Epithelial cell of proximal tubule (primary cell): ENCODE results near the gene SEMA3F. TPM values are rescaled to one million over a fixed set of nuclear protein-coding genes. Genes with fewer than 3 reads are reported as not detected.

ENCODE experiments used
- DNase-seq: peaks from one replicate; pipeline ENCODE4 v3.0.0-alpha.2; 2011; ENCODE audit warnings: low read depth
- H3K4me3 ChIP-seq: 2 replicates; pipeline ENCODE4 v1.5.1; 2011; ENCODE audit warnings: low read depth, mild to moderate bottlenecking, low read length
- total RNA-seq: library from RNA; depleted of rRNA; stranded (reverse); fragments of >200 nt; gene quantifications from 2 replicates; pipeline ENCODE4 v1.2.3, GENCODE V29; 2015
- TF ChIP-seq, protein P1 (sequence below): conservative IDR thresholded peaks from 2 replicates; pipeline ENCODE4 v1.5.1; 2012; ENCODE audit warnings: low read depth, mild to moderate bottlenecking, low read length

The SEMA3F gene
- total RNA-seq, 1 donor from 2014 or later: 58.6 TPM

- TF ChIP-seq, protein P1, sequence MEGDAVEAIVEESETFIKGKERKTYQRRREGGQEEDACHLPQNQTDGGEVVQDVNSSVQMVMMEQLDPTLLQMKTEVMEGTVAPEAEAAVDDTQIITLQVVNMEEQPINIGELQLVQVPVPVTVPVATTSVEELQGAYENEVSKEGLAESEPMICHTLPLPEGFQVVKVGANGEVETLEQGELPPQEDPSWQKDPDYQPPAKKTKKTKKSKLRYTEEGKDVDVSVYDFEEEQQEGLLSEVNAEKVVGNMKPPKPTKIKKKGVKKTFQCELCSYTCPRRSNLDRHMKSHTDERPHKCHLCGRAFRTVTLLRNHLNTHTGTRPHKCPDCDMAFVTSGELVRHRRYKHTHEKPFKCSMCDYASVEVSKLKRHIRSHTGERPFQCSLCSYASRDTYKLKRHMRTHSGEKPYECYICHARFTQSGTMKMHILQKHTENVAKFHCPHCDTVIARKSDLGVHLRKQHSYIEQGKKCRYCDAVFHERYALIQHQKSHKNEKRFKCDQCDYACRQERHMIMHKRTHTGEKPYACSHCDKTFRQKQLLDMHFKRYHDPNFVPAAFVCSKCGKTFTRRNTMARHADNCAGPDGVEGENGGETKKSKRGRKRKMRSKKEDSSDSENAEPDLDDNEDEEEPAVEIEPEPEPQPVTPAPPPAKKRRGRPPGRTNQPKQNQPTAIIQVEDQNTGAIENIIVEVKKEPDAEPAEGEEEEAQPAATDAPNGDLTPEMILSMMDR: no peak
- no peak for DNase-seq
- H3K4me3 ChIP-seq: no peak overlapping the region
Measured at GRCh38 chr3:50230794-50231125, 75.6 kb downstream of the SEMA3F start.

- DNase-seq: no peak
- no peak overlapping the region for H3K4me3 ChIP-seq
- TF ChIP-seq, protein P1: no peak
Measured at GRCh38 chr3:50231581-50231980, 76.5 kb downstream of the SEMA3F start.

- TF ChIP-seq, protein P1: no peak
- DNase-seq: no peak
- H3K4me3 ChIP-seq: no peak overlapping the region
Measured at GRCh38 chr3:50232303-50232702, 77.2 kb downstream of the SEMA3F start.

GRCh38 chr3:50233176-50233575 lies 78.1 kb downstream of the SEMA3F start:
- H3K4me3 ChIP-seq: no peak overlapping the region
- TF ChIP-seq, protein P1: no peak
- DNase-seq: no peak

GRCh38 chr3:50235716-50236483 lies 80.8 kb downstream of the SEMA3F start, which contains the start of gene GNAI2:
Gene GNAI2, plus strand, starts transcription at chr3:50236204. Its CDS starts 132 bp downstream, at chr3:50236336.
- peak; percentile 87 for DNase-seq
- TF ChIP-seq, protein P1: no peak

DNA sequence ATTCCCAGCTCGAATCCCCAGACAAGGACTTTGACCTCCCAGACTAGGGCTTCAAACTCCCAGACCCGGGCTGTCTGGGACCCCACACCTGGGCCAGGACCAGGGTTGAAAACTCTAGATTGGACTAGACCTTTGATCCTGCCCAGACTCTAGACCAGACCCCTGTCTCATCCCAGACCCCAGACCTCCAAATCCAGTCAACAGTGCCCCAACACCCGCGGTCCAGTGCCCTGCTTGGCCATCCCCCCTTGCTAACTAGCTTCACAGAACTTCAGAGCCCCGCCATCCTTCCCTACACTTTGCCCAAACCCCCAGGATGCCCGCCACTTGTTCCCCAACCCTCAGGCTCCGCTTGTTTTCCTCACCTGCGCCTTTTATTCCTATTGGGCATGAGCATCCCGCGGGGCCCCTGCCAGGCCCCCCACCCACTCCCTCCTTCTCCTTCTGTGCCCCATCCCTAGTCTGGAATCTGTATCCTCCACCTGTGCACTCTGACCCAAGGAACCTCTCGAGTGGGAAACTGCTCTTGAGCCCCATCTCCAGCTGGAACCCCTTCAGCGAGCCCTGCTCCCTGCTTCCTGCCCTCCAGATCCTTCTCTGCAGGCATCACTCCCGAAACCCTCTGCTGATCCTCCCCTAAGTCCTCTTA lies 81.5 kb downstream of the SEMA3F start:
- DNase-seq: no peak
- peak overlapping the region; percentile 87 for H3K4me3 ChIP-seq
- TF ChIP-seq, protein P1: no peak

More at GRCh38 chr3:50235716-50236483, 80.8 kb downstream of the SEMA3F start, which contains the start of gene GNAI2:
- peak within 1 kb of the TSS; percentile 87 for H3K4me3 ChIP-seq
